Neural progenitor cell (in vitro differentiated cells): Measurements from ENCODE around the gene RTKN. TPM values are rescaled to one million over a fixed set of nuclear protein-coding genes. Genes with fewer than 3 reads are reported as not detected.
A peak's percentile ranks its signal among the peaks of the same experiment; 100 is the strongest.

Experiments
- DNase-seq: peaks from one replicate; pipeline ENCODE4 v3.0.0-alpha.2; 2016; ENCODE audit warnings: low spot score
- H2AFZ ChIP-seq: fragments of 200-600 bp; sonication (generic); replicated peaks from 2 replicates; pipeline ENCODE4 v1.6.1; 2016; ENCODE audit warnings: antibody characterized with exemption
- H3F3A ChIP-seq: fragments of 200-600 bp; sonication (generic); 2 replicates; pipeline ENCODE4 v1.6.1; 2016; ENCODE audit warnings: antibody characterized with exemption, low read depth
- H3K27ac ChIP-seq: fragments of 200-600 bp; sonication (generic); 2 replicates; pipeline ENCODE4 v1.5.1; 2016; ENCODE audit warnings: mild to moderate bottlenecking
- H3K27me3 ChIP-seq: fragments of 200-600 bp; sonication (generic); 2 replicates; pipeline ENCODE4 v1.6.1; 2016; ENCODE audit warnings: mild to moderate bottlenecking, moderate library complexity
- H3K36me3 ChIP-seq: fragments of 200-600 bp; sonication (generic); 2 replicates; pipeline ENCODE4 v1.5.1; 2016
- H3K4me1 ChIP-seq: fragments of 200-600 bp; sonication (generic); 2 replicates; pipeline ENCODE4 v1.6.1; 2016; ENCODE audit warnings: mixed run types
- H3K4me2 ChIP-seq: fragments of 200-600 bp; sonication (generic); 2 replicates; pipeline ENCODE4 v1.6.1; 2016
- H3K4me3 ChIP-seq: fragments of 200-600 bp; sonication (generic); 2 replicates; pipeline ENCODE4 v1.5.1; 2016
- H3K79me2 ChIP-seq: fragments of 200-600 bp; sonication (generic); 2 replicates; pipeline ENCODE4 v1.6.1; 2016; ENCODE audit warnings: low read depth
- H3K9ac ChIP-seq: fragments of 200-600 bp; sonication (generic); 2 replicates; pipeline ENCODE4 v1.6.1; 2016
- H3K9me3 ChIP-seq: fragments of 200-600 bp; sonication (generic); 2 replicates; pipeline ENCODE4 v1.5.1; 2016; ENCODE audit warnings: low read depth
- H4K20me1 ChIP-seq: fragments of 200-600 bp; sonication (generic); 2 replicates; pipeline ENCODE4 v1.6.1; 2016; ENCODE audit warnings: low read depth
- H3K27ac Mint-ChIP-seq: 3 replicates; pipeline ENCODE4 v1.8.0; 2021; ENCODE audit warnings: mixed read lengths
- H3K27me3 Mint-ChIP-seq: 2 replicates; pipeline ENCODE4 v1.8.0; 2022; ENCODE audit warnings: low read depth, mild to moderate bottlenecking, inconsistent platforms, moderate library complexity, mixed read lengths; ENCODE audit not compliant: insufficient read depth
- H3K36me3 Mint-ChIP-seq: 3 replicates; pipeline ENCODE4 v1.8.0; 2021; ENCODE audit warnings: mixed read lengths
- H3K4me1 Mint-ChIP-seq: 3 replicates; pipeline ENCODE4 v1.8.0; 2021; ENCODE audit warnings: mixed read lengths
- H3K4me3 Mint-ChIP-seq: 3 replicates; pipeline ENCODE4 v1.8.0; 2021; ENCODE audit warnings: mild to moderate bottlenecking, moderate library complexity, mixed read lengths
- H3K9me3 Mint-ChIP-seq: 3 replicates; pipeline ENCODE4 v1.8.0; 2020; ENCODE audit warnings: mixed read lengths
- CTCF ChIP-seq: fragments of 200-600 bp; sonication (generic); IDR thresholded peaks from 2 replicates; pipeline ENCODE4 v1.5.1; 2017; ENCODE audit warnings: antibody characterized with exemption, mild to moderate bottlenecking
- EZH2 ChIP-seq: fragments of 200-600 bp; sonication (generic); IDR thresholded peaks from 2 replicates; pipeline ENCODE4 v1.6.1; 2017; ENCODE audit warnings: antibody characterized with exemption, mild to moderate bottlenecking, moderate library complexity
- EZH2phosphoT487 ChIP-seq: fragments of 200-600 bp; sonication (generic); IDR thresholded peaks from 2 replicates; pipeline ENCODE4 v1.6.1; 2017; ENCODE audit warnings: antibody characterized with exemption
- total RNA-seq: library from RNA; depleted of rRNA; stranded (reverse); fragments of >200 nt; gene quantifications from 2 replicates; pipeline ENCODE4 v1.2.3, GENCODE V29; 2015; ENCODE audit warnings: low replicate concordance

The RTKN gene
- total RNA-seq, 1 donor from 2014 or later, result 11.4 TPM

GRCh38 chr2:74392449-74392743, 49.3 kb downstream of the RTKN start:
- Histone ChIP-seq H3K4me2 (peak overlapping the region; percentile 91), H3K4me3 (no peak overlapping the region), H3K36me3 (no peaks in the 10 kb centered on the region), H3K79me2 (peaks cover 41% of the 10 kb centered on the region), H3K27ac (no peak overlapping the region), H3K4me1 (peaks cover 17% of the 10 kb centered on the region), H3F3A (peaks cover 6% of the 10 kb centered on the region), H3K9me3 (no peaks in the 10 kb centered on the region), H3K27me3 (no peaks in the 10 kb centered on the region), H3K9ac (no peak overlapping the region), H2AFZ (peak overlapping the region; percentile 65), H4K20me1 (peaks cover 37% of the 10 kb centered on the region)
- DNase-seq, result no peak
- Mint-ChIP-seq H3K27ac (peak overlapping the region; percentile 58), H3K9me3 (no peaks in the 10 kb centered on the region), H3K27me3 (peaks cover 4% of the 10 kb centered on the region), H3K36me3 (no peaks in the 10 kb centered on the region), H3K4me1 (peaks cover 4% of the 10 kb centered on the region), H3K4me3 (no peak overlapping the region)
- no peak for TF ChIP-seq EZH2phosphoT487
- no peak for TF ChIP-seq EZH2
- TF ChIP-seq CTCF, result no peak

- peak overlapping the region; percentile 85 for H2AFZ ChIP-seq
- H3K4me3 ChIP-seq, result peak overlapping the region; percentile 91
- H3K79me2 ChIP-seq, result peaks cover 47% of the 10 kb centered on the region
- peak overlapping the region; percentile 91 for H3K4me2 ChIP-seq
- no peak overlapping the region for H3K4me3 Mint-ChIP-seq
- peak overlapping the region; percentile 95 for H3K27ac ChIP-seq
- DNase-seq, result peak; percentile 97
- H4K20me1 ChIP-seq, result peaks cover 42% of the 10 kb centered on the region
- H3K9me3 ChIP-seq, result no peaks in the 10 kb centered on the region
- peaks cover 4% of the 10 kb centered on the region for H3K27me3 Mint-ChIP-seq
- no peaks in the 10 kb centered on the region for H3K36me3 Mint-ChIP-seq
- peaks cover 6% of the 10 kb centered on the region for H3F3A ChIP-seq
- H3K9me3 Mint-ChIP-seq, result no peaks in the 10 kb centered on the region
- H3K27ac Mint-ChIP-seq, result peak overlapping the region; percentile 99
- peak overlapping the region; percentile 83 for H3K9ac ChIP-seq
- TF ChIP-seq CTCF, result peak; percentile 100
- TF ChIP-seq EZH2phosphoT487, result no peak
- H3K4me1 Mint-ChIP-seq, result peaks cover 4% of the 10 kb centered on the region
- no peaks in the 10 kb centered on the region for H3K27me3 ChIP-seq
- H3K4me1 ChIP-seq, result peaks cover 17% of the 10 kb centered on the region
- no peaks in the 10 kb centered on the region for H3K36me3 ChIP-seq
Observed at GRCh38 chr2:74391580-74392448, 49.9 kb downstream of the RTKN start.

GRCh38 chr2:74391209-74391579, 50.5 kb downstream of the RTKN start:
- no peak overlapping the region for H3K4me3 Mint-ChIP-seq

More at GRCh38 chr2:74391209-74391579, 50.5 kb downstream of the RTKN start:
- H3K27me3 Mint-ChIP-seq, result peaks cover 4% of the 10 kb centered on the region
- H3K9me3 Mint-ChIP-seq, result no peaks in the 10 kb centered on the region
- Histone ChIP-seq H3K27ac (peak overlapping the region; percentile 95), H3K4me1 (peaks cover 17% of the 10 kb centered on the region), H3F3A (peaks cover 6% of the 10 kb centered on the region), H3K4me2 (peak overlapping the region; percentile 91), H2AFZ (peak overlapping the region; percentile 85), H3K79me2 (peaks cover 53% of the 10 kb centered on the region), H3K27me3 (no peaks in the 10 kb centered on the region), H3K9me3 (no peaks in the 10 kb centered on the region), H3K4me3 (peak overlapping the region; percentile 91), H3K36me3 (no peaks in the 10 kb centered on the region), H4K20me1 (peaks cover 48% of the 10 kb centered on the region), H3K9ac (peak overlapping the region; percentile 83)
- TF ChIP-seq EZH2phosphoT487 (no peak), EZH2 (no peak), CTCF (no peak)
- peaks cover 4% of the 10 kb centered on the region for H3K4me1 Mint-ChIP-seq
- no peaks in the 10 kb centered on the region for H3K36me3 Mint-ChIP-seq
- peak overlapping the region; percentile 97 for H3K27ac Mint-ChIP-seq
- no peak for DNase-seq
